Fibroblast of pulmonary artery (primary cell): ENCODE data around the gene STXBP4.

Source experiments
- DNase-seq: peaks from one replicate; pipeline ENCODE4 v3.0.0-alpha.2; 2010; ENCODE audit warnings: low read depth
- H3K4me3 ChIP-seq: replicated peaks from 2 replicates; pipeline ENCODE4 v1.5.1; 2011; ENCODE audit warnings: low read depth, mild to moderate bottlenecking, control low read depth, low read length, moderate library complexity
- CTCF ChIP-seq: IDR thresholded peaks from 2 replicates; pipeline ENCODE4 v1.5.1; 2011; ENCODE audit warnings: mild to moderate bottlenecking, control low read depth, low read length, inconsistent platforms; ENCODE audit errors: missing control alignments

The STXBP4 gene

GRCh38 chr17:54968262-54968987, at the start of gene STXBP4, which contains the start of gene COX11:
TSS of gene STXBP4 (plus strand) at chr17:54968765. CDS start at chr17:54986220, 17,455 bp downstream.
TSS of gene COX11 (minus strand) at chr17:54968654. CDS start at chr17:54968646, 8 bp downstream.
- peak within 1 kb of the TSS; percentile 92 for H3K4me3 ChIP-seq
- TF ChIP-seq CTCF: no peak
- DNase-seq: peak; percentile 98

- DNase-seq: no peak
- no peak for TF ChIP-seq CTCF
- no peak overlapping the region for H3K4me3 ChIP-seq
These were observed 49.1 kb upstream of the STXBP4 start for GRCh38 chr17:54919425-54919824.

GRCh38 chr17:54920819-54921218, 47.7 kb upstream of the STXBP4 start:
- TF ChIP-seq CTCF: no peak
- no peak for DNase-seq
- H3K4me3 ChIP-seq: no peak overlapping the region

- no peak for DNase-seq
- TF ChIP-seq CTCF: no peak
- no peak overlapping the region for H3K4me3 ChIP-seq
These were observed 44.2 kb upstream of the STXBP4 start for GRCh38 chr17:54924405-54924804.

- no peak overlapping the region for H3K4me3 ChIP-seq
- DNase-seq: no peak
- TF ChIP-seq CTCF: no peak
These were observed 41.0 kb upstream of the STXBP4 start for GRCh38 chr17:54927525-54927924.

- DNase-seq: no peak
- TF ChIP-seq CTCF: no peak
- no peak overlapping the region for H3K4me3 ChIP-seq
These were observed 35.9 kb upstream of the STXBP4 start for GRCh38 chr17:54932711-54933110.

- DNase-seq: no peak
- no peak for TF ChIP-seq CTCF
- H3K4me3 ChIP-seq: no peak overlapping the region
These were observed 34.6 kb upstream of the STXBP4 start for GRCh38 chr17:54933921-54934320.
